RWPE2 (cell line): Measurements from ENCODE around the gene CDKN2B-AS1.

ENCODE experiments used
- ATAC-seq: fragments of 200-7000 bp; cut with Tn5 transposase; 3 replicates; pipeline ENCODE4 v1.9.1; 2021; ENCODE audit warnings: low read depth
- DNase-seq: peaks from one replicate; pipeline ENCODE4 v3.0.0-alpha.2; 2020; ENCODE audit warnings: low spot score
- H3K27ac ChIP-seq: fragments of 450-650 bp; 2 replicates; pipeline ENCODE4 v1.5.1; 2017; ENCODE audit warnings: mild to moderate bottlenecking; ENCODE audit not compliant: poor library complexity, severe bottlenecking
- H3K27me3 ChIP-seq: fragments of 250-450 bp; sonication (Bioruptor Pico); 2 replicates; pipeline ENCODE4 v1.5.1; 2021; ENCODE audit warnings: mild to moderate bottlenecking, moderate library complexity; ENCODE audit not compliant: insufficient read depth, poor library complexity, severe bottlenecking
- H3K36me3 ChIP-seq: fragments of 250-450 bp; sonication (Bioruptor Pico); 2 replicates; pipeline ENCODE4 v1.5.1; 2020; ENCODE audit warnings: low read depth, mild to moderate bottlenecking, moderate library complexity
- H3K4me1 ChIP-seq: fragments of 250-450 bp; sonication (Bioruptor Pico); 2 replicates; pipeline ENCODE4 v1.5.1; 2021; ENCODE audit warnings: mild to moderate bottlenecking, moderate library complexity; ENCODE audit not compliant: insufficient read depth, poor library complexity, severe bottlenecking
- H3K4me3 ChIP-seq: fragments of 250-450 bp; sonication (Bioruptor Pico); 2 replicates; pipeline ENCODE4 v1.5.1; 2021; ENCODE audit warnings: mild to moderate bottlenecking, moderate library complexity; ENCODE audit not compliant: severe bottlenecking
- H3K9me3 ChIP-seq: fragments of 250-450 bp; sonication (Bioruptor Pico); 2 replicates; pipeline ENCODE4 v1.5.1; 2021; ENCODE audit warnings: mild to moderate bottlenecking, moderate library complexity; ENCODE audit not compliant: severe bottlenecking
- CTCF ChIP-seq: fragments of 450-650 bp; IDR thresholded peaks from one replicate; pipeline ENCODE4 v1.5.1; 2017; ENCODE audit warnings: mild to moderate bottlenecking, moderate library complexity; ENCODE audit not compliant: poor library complexity, severe bottlenecking

The CDKN2B-AS1 gene

GRCh38 chr9:22010866-22011625 lies 16.5 kb downstream of the CDKN2B-AS1 start:
- no peak for ATAC-seq
- TF ChIP-seq CTCF: no peak
- Histone ChIP-seq H3K9me3 (no peaks in the 10 kb centered on the region), H3K4me1 (peaks cover 18% of the 10 kb centered on the region), H3K27ac (no peak overlapping the region), H3K27me3 (no peaks in the 10 kb centered on the region), H3K36me3 (peaks cover 11% of the 10 kb centered on the region), H3K4me3 (no peak overlapping the region)
- DNase-seq: peak; percentile 25

- peaks cover 3% of the 10 kb centered on the region; the same call in 1 of the 2 replicates for H3K36me3 ChIP-seq
- no peak overlapping the region for H3K4me3 ChIP-seq
- H3K9me3 ChIP-seq: no peaks in the 10 kb centered on the region
- no peak for DNase-seq
- no peak for ATAC-seq
- no peaks in the 10 kb centered on the region for H3K4me1 ChIP-seq
- TF ChIP-seq CTCF: no peak
- H3K27ac ChIP-seq: no peak overlapping the region
- H3K27me3 ChIP-seq: no peaks in the 10 kb centered on the region
Observed at GRCh38 chr9:22022396-22022795, 27.8 kb downstream of the CDKN2B-AS1 start.

- no peak for ATAC-seq
- no peaks in the 10 kb centered on the region for H3K9me3 ChIP-seq
- TF ChIP-seq CTCF: no peak
- DNase-seq: no peak
- H3K27me3 ChIP-seq: no peaks in the 10 kb centered on the region
- no peak overlapping the region for H3K27ac ChIP-seq
- H3K4me3 ChIP-seq: no peak overlapping the region
- peaks cover 18% of the 10 kb centered on the region for H3K4me1 ChIP-seq
- H3K36me3 ChIP-seq: peaks cover 7% of the 10 kb centered on the region
Observed at GRCh38 chr9:22026696-22027095, 32.1 kb downstream of the CDKN2B-AS1 start.

GRCh38 chr9:22028394-22028793 lies 33.8 kb downstream of the CDKN2B-AS1 start:
- ATAC-seq (no peak), DNase-seq (no peak)
- Histone ChIP-seq H3K36me3 (peaks cover 7% of the 10 kb centered on the region), H3K4me1 (peaks cover 35% of the 10 kb centered on the region), H3K9me3 (no peaks in the 10 kb centered on the region), H3K27me3 (no peaks in the 10 kb centered on the region), H3K27ac (peak overlapping the region; percentile 83), H3K4me3 (no peak overlapping the region)
- no peak for TF ChIP-seq CTCF

GRCh38 chr9:22029231-22029630 lies 34.6 kb downstream of the CDKN2B-AS1 start:
- peaks cover 40% of the 10 kb centered on the region for H3K4me1 ChIP-seq
- ATAC-seq (no peak), DNase-seq (no peak)
- peaks cover 11% of the 10 kb centered on the region for H3K36me3 ChIP-seq
- H3K27me3 ChIP-seq: no peaks in the 10 kb centered on the region
- H3K27ac ChIP-seq: peak overlapping the region; percentile 83
- no peak for TF ChIP-seq CTCF
- H3K9me3 ChIP-seq: no peaks in the 10 kb centered on the region
- no peak overlapping the region for H3K4me3 ChIP-seq
